ENCODE data around the gene DUOXA1.

DUOXA1 gene

GRCh38 chr15:45132844-45133560 is 3.3 kb upstream of the DUOXA1 start:
- DNase-seq (ENCODE audit: low read depth in 2 of 2) = no peak

GRCh38 chr15:45131510-45131909 is 1.8 kb upstream of the DUOXA1 start:
- no peak for DNase-seq (ENCODE audit: low read depth in 2 of 2)

GRCh38 chr15:45130291-45131000 is 767 bp upstream of the DUOXA1 start:
- DNase-seq (ENCODE audit: low read depth in 2 of 2) = no peak

- no peak for DNase-seq (ENCODE audit: low read depth in 2 of 2)
Observed at GRCh38 chr15:45128971-45129639, 574 bp downstream of the DUOXA1 start.

GRCh38 chr15:45126535-45127158 is 3.0 kb downstream of the DUOXA1 start:
- DNase-seq (ENCODE audit: low read depth in 2 of 2) = peak in 1 of 2 experiments; percentile 2

- no peak for DNase-seq (ENCODE audit: low read depth in 2 of 2)
Observed at GRCh38 chr15:45123397-45123796, 6.3 kb downstream of the DUOXA1 start.

GRCh38 chr15:45122719-45123118 is 7.0 kb downstream of the DUOXA1 start:
- DNase-seq (ENCODE audit: low read depth in 2 of 2) = no peak

GRCh38 chr15:45121706-45122417 is 7.8 kb downstream of the DUOXA1 start:
- DNase-seq (ENCODE audit: low read depth in 2 of 2) = peak; percentile 34 to 43

- no peak for DNase-seq (ENCODE audit: low read depth in 2 of 2)
Observed at GRCh38 chr15:45121020-45121419, 8.7 kb downstream of the DUOXA1 start.

- no peak for DNase-seq (ENCODE audit: low read depth in 2 of 2)
Observed at GRCh38 chr15:45120081-45120972, 9.4 kb downstream of the DUOXA1 start.

GRCh38 chr15:45118996-45119395 is 10.7 kb downstream of the DUOXA1 start:
- no peak for DNase-seq (ENCODE audit: low read depth in 2 of 2)

- DNase-seq (ENCODE audit: low read depth in 2 of 2) = peak; percentile 64 to 67
Observed at GRCh38 chr15:45118131-45118588, 11.5 kb downstream of the DUOXA1 start.

- no peak for DNase-seq (ENCODE audit: low read depth in 2 of 2)
Observed at GRCh38 chr15:45117308-45118130, 12.2 kb downstream of the DUOXA1 start.

GRCh38 chr15:45116482-45117307 is 13.0 kb downstream of the DUOXA1 start:
- no peak for DNase-seq (ENCODE audit: low read depth in 2 of 2)

GRCh38 chr15:45116006-45116481 is 13.6 kb downstream of the DUOXA1 start:
- no peak for DNase-seq (ENCODE audit: low read depth in 2 of 2)

GRCh38 chr15:45115312-45115820 is 14.3 kb downstream of the DUOXA1 start:
- DNase-seq (ENCODE audit: low read depth in 2 of 2) = no peak

GRCh38 chr15:45114751-45115085 is 15.0 kb downstream of the DUOXA1 start:
- DNase-seq (ENCODE audit: low read depth in 2 of 2) = no peak

GRCh38 chr15:45114076-45114750 is 15.5 kb downstream of the DUOXA1 start, which contains the start of the genes DUOX2 and DUOXA2:
TSS of gene DUOX2 (minus strand) at chr15:45114172. CDS start at chr15:45113411, 761 bp downstream.
TSS of gene DUOXA2 (plus strand) at chr15:45114326. CDS start at chr15:45114606, 280 bp downstream.
- no peak for DNase-seq (ENCODE audit: low read depth in 2 of 2)

Measured in fibroblast of skin of left biceps (primary cell).